T-cell (primary cell): ENCODE data around the gene ANKRD18A. TPM values are rescaled to one million over a fixed set of nuclear protein-coding genes. Genes with fewer than 3 reads are reported as not detected.
"Not testable (repeated sequence)": the region's sequence is repeated elsewhere in the genome, so short reads cannot be mapped to it uniquely, and the experiment has no call there.

Source experiments
- ATAC-seq, 4 experiments: fragments of 200-7000 bp in 3 of 4; fragments of 150-1000 bp in 1 of 4; cut with Tn5 transposase; replicated peaks in 1 of 4; 1 replicate in 3 of 4; 2 replicates in 1 of 4; pipeline ENCODE4 v1.10.0; 2021; ENCODE audit warnings: moderate library complexity in 3 of 4, mild to moderate bottlenecking in 2 of 4, moderate number of reproducible peaks in 1 of 4
- CTCF ChIA-PET, 2 donors: fragments of 300-600 bp; sonication (Branson Sonifier 250); formaldehyde crosslinking; loops; one replicate each; lab custom pipeline; 2022; ENCODE audit warnings: antibody characterized with exemption in 2 of 2; lab: Charles Lee
- POLR2A ChIA-PET, 2 donors: fragments of 300-600 bp; sonication (Branson Sonifier 250); formaldehyde crosslinking; loops; one replicate each; lab custom pipeline; 2022; ENCODE audit warnings: antibody characterized with exemption in 2 of 2; lab: Charles Lee
- DNase-seq, 35 experiments: peaks; one replicate each; pipeline versions ENCODE4 v3.0.0 to v3.0.0-alpha.2; 2013 to 2023
- H3K27ac ChIP-seq: one replicate; pipeline ENCODE4 v1.5.1; 2013; ENCODE audit warnings: low read length
- H3K27me3 ChIP-seq, 2 experiments: replicated peaks in 1 of 2; 1 replicate in 1 of 2; 2 replicates in 1 of 2; pipeline versions ENCODE4 v1.6.1 to v1.7.0; 2013; ENCODE audit warnings: low read length in 1 of 2, mixed read lengths in 1 of 2; ENCODE audit not compliant: control insufficient read depth in 2 of 2, insufficient read depth in 2 of 2; ENCODE audit errors: extremely low read depth in 1 of 2
- H3K36me3 ChIP-seq, 2 donors: 1 replicate in 1 of 2; 2 replicates in 1 of 2; pipeline versions ENCODE4 v1.6.1 to v1.7.0; 2013; ENCODE audit warnings: low read length in 1 of 2; ENCODE audit not compliant: control insufficient read depth in 2 of 2, insufficient read depth in 1 of 2; ENCODE audit errors: extremely low read depth in 1 of 2
- H3K4me1 ChIP-seq, 2 experiments: 1 replicate in 1 of 2; 2 replicates in 1 of 2; pipeline versions ENCODE4 v1.6.1 to v1.7.0; 2013; ENCODE audit warnings: low read length in 2 of 2, mixed read lengths in 1 of 2; ENCODE audit not compliant: insufficient read depth in 2 of 2, control insufficient read depth in 1 of 2; ENCODE audit errors: extremely low read depth in 1 of 2
- H3K4me3 ChIP-seq, 2 donors: 1 replicate in 1 of 2; 2 replicates in 1 of 2; pipeline versions ENCODE4 v1.5.1 to v1.7.0; 2013; ENCODE audit warnings: mild to moderate bottlenecking in 2 of 2, low read length in 1 of 2, moderate library complexity in 1 of 2; ENCODE audit not compliant: control insufficient read depth in 1 of 2; ENCODE audit errors: extremely low read depth in 1 of 2
- H3K9me3 ChIP-seq: 2 replicates; pipeline ENCODE4 v1.7.0; 2013
- H3K27ac Mint-ChIP-seq, 2 donors: one replicate each; pipeline ENCODE4 v1.8.0; 2020 to 2021; ENCODE audit warnings: mild to moderate bottlenecking in 2 of 2, mixed read lengths in 2 of 2
- H3K27me3 Mint-ChIP-seq, 2 donors: one replicate each; pipeline ENCODE4 v1.8.0; 2021 to 2022; ENCODE audit warnings: mixed read lengths in 2 of 2
- H3K36me3 Mint-ChIP-seq: one replicate; pipeline ENCODE4 v1.8.0; 2021; ENCODE audit warnings: mixed read lengths
- H3K4me1 Mint-ChIP-seq, 3 donors: one replicate each; pipeline ENCODE4 v1.8.0; 2020 to 2022; ENCODE audit warnings: mixed read lengths in 3 of 3, mild to moderate bottlenecking in 1 of 3
- H3K4me3 Mint-ChIP-seq, 3 donors: one replicate each; pipeline ENCODE4 v1.8.0; 2020 to 2022; ENCODE audit warnings: mild to moderate bottlenecking in 3 of 3, mixed read lengths in 3 of 3, moderate library complexity in 3 of 3
- H3K9me3 Mint-ChIP-seq, 3 donors: one replicate each; pipeline ENCODE4 v1.8.0; 2020 to 2022; ENCODE audit warnings: mixed read lengths in 3 of 3
- WGBS: methylation state at CpG from one replicate; pipeline ENCODE4 v1.1.5; 2013; ENCODE audit warnings: missing lambda C conversion rate; ENCODE audit not compliant: insufficient coverage; 5-methylcytosine and 5-hydroxymethylcytosine counted together
- total RNA-seq, 35 experiments: library from RNA in 6 of 35; stranded (reverse) in 6 of 35; fragments of 120-200 nt in 1 of 35; gene quantifications; one replicate each; pipeline versions ENCODE4 v1.2.1 to v1.2.4 and lab custom pipeline; 2013 to 2026

ANKRD18A gene
- total RNA-seq, 5 donors from 2014 or later (not counting 1 experiment from before 2014, with no cell fraction given): 1.2 to 16.5 (median 5.1) TPM

- Mint-ChIP-seq H3K4me1 (peaks cover 4 to 28% (median 13%) of the 10 kb centered on the region in 3 donors), H3K9me3 (peaks cover 0 to 11% (median 5%) of the 10 kb centered on the region in 3 donors), H3K36me3 (peaks cover 14% of the 10 kb centered on the region)
- H3K27me3 Mint-ChIP-seq, CTCF ChIA-PET, H3K4me3 ChIP-seq, DNase-seq, H3K4me1 ChIP-seq, H3K27ac Mint-ChIP-seq, ATAC-seq, H3K4me3 Mint-ChIP-seq, H3K9me3 ChIP-seq, H3K27ac ChIP-seq, POLR2A ChIA-PET, H3K36me3 ChIP-seq, H3K27me3 ChIP-seq: not testable (repeated sequence)
- WGBS: 100% methylated on average over 2 of the region's 2 CpGs
These were observed 65.4 kb downstream of the ANKRD18A start for GRCh38 chr9:38554966-38555365.

- H3K27me3 ChIP-seq, H3K27ac Mint-ChIP-seq, H3K27ac ChIP-seq, DNase-seq, CTCF ChIA-PET, H3K4me1 ChIP-seq, H3K4me3 ChIP-seq, H3K9me3 ChIP-seq, H3K4me3 Mint-ChIP-seq, ATAC-seq, H3K36me3 ChIP-seq, H3K27me3 Mint-ChIP-seq, POLR2A ChIA-PET: not testable (repeated sequence)
- peaks cover 13% of the 10 kb centered on the region for H3K36me3 Mint-ChIP-seq
- WGBS: 66% methylated on average over 2 of the region's 4 CpGs
- H3K9me3 Mint-ChIP-seq: peaks cover 0 to 10% (median 9%) of the 10 kb centered on the region in 3 donors
- peaks cover 19 to 35% (median 21%) of the 10 kb centered on the region in 3 donors for H3K4me1 Mint-ChIP-seq
These were observed 67.4 kb downstream of the ANKRD18A start for GRCh38 chr9:38553019-38553418.

GRCh38 chr9:38546497-38547163 lies 73.8 kb downstream of the ANKRD18A start:
- Histone ChIP-seq H3K4me1 (peaks cover 8 to 40% of the 10 kb centered on the region in 2 experiments), H3K27ac (peak overlapping the region; percentile 65)
- H3K27me3 Mint-ChIP-seq, POLR2A ChIA-PET, CTCF ChIA-PET, H3K27me3 ChIP-seq, H3K36me3 ChIP-seq, H3K36me3 Mint-ChIP-seq, H3K9me3 ChIP-seq, H3K4me3 ChIP-seq: not testable (repeated sequence)
- H3K27ac Mint-ChIP-seq: peak overlapping the region; percentile 97 to 98
- no CpG with 5 or more reads among the region's 2 CpGs for WGBS
- ATAC-seq (peak in 2 of 4 experiments; percentile 26 to 61), DNase-seq (peak in 28 of 35 experiments; percentile 4 to 45 (median 30))
- H3K9me3 Mint-ChIP-seq: peaks cover 0 to 12% (median 6%) of the 10 kb centered on the region in 3 donors
- peak overlapping the region; percentile 44 to 73 (median 63) for H3K4me3 Mint-ChIP-seq
- peaks cover 37 to 49% (median 44%) of the 10 kb centered on the region in 3 donors for H3K4me1 Mint-ChIP-seq

- POLR2A ChIA-PET, H3K4me3 Mint-ChIP-seq, H3K36me3 Mint-ChIP-seq, H3K27me3 ChIP-seq, H3K4me3 ChIP-seq, CTCF ChIA-PET, H3K9me3 ChIP-seq, H3K27me3 Mint-ChIP-seq, H3K27ac ChIP-seq, DNase-seq, H3K36me3 ChIP-seq, ATAC-seq: not testable (repeated sequence)
- 88% methylated on average over 2 of the region's 5 CpGs for WGBS
- H3K27ac Mint-ChIP-seq: peak overlapping the region in 1 of 2 donors; percentile 65
- H3K4me1 ChIP-seq: peaks cover under 1 to 12% of the 10 kb centered on the region in 2 experiments
- peaks cover 8 to 13% (median 12%) of the 10 kb centered on the region in 3 donors for H3K4me1 Mint-ChIP-seq
- peaks cover 0 to 10% (median 0%) of the 10 kb centered on the region in 3 donors for H3K9me3 Mint-ChIP-seq
These were observed 79.9 kb downstream of the ANKRD18A start for GRCh38 chr9:38540535-38540934.

GRCh38 chr9:38529317-38529716 lies 91.1 kb downstream of the ANKRD18A start:
- no peaks in the 10 kb centered on the region for H3K27me3 Mint-ChIP-seq
- no peaks in the 10 kb centered on the region for H3K9me3 ChIP-seq
- no peaks in the 10 kb centered on the region for H3K4me1 ChIP-seq
- H3K4me1 Mint-ChIP-seq: no peaks in the 10 kb centered on the region
- H3K27me3 ChIP-seq: peaks cover 0 to 5% of the 10 kb centered on the region in 2 experiments
- ChIA-PET CTCF (interaction anchor here in 1 of 2 donors (1.1 kb wide), 1 partner anchor 112 kb away, joined by 5 read pairs; no protein-coding TSS in a partner anchor), POLR2A (no interaction called here)
- no peaks in the 10 kb centered on the region for H3K36me3 ChIP-seq
- H3K27ac Mint-ChIP-seq: no peak overlapping the region
- DNase-seq (no peak), ATAC-seq (no peak)
- no peak overlapping the region for H3K4me3 Mint-ChIP-seq
- H3K27ac ChIP-seq: no peak overlapping the region
- peaks cover 3 to 12% (median 10%) of the 10 kb centered on the region in 3 donors for H3K9me3 Mint-ChIP-seq
- no peaks in the 10 kb centered on the region for H3K36me3 Mint-ChIP-seq
- no peak overlapping the region for H3K4me3 ChIP-seq

GRCh38 chr9:38527503-38527902 lies 92.9 kb downstream of the ANKRD18A start:
- no peak overlapping the region for H3K27ac Mint-ChIP-seq
- H3K9me3 Mint-ChIP-seq: peaks cover 3 to 12% (median 10%) of the 10 kb centered on the region in 3 donors
- DNase-seq: no peak
- H3K4me1 Mint-ChIP-seq: no peaks in the 10 kb centered on the region
- Histone ChIP-seq H3K9me3 (no peaks in the 10 kb centered on the region), H3K4me1 (no peaks in the 10 kb centered on the region), H3K36me3 (no peaks in the 10 kb centered on the region), H3K27me3 (peaks cover 0 to 7% of the 10 kb centered on the region in 2 experiments), H3K4me3 (no peak overlapping the region), H3K27ac (no peak overlapping the region)
- no peak for ATAC-seq
- H3K36me3 Mint-ChIP-seq: no peaks in the 10 kb centered on the region
- WGBS: 99% methylated on average over 7 of the region's 10 CpGs
- ChIA-PET CTCF (no interaction called here), POLR2A (no interaction called here)
- H3K27me3 Mint-ChIP-seq: no peaks in the 10 kb centered on the region
- H3K4me3 Mint-ChIP-seq: no peak overlapping the region
